Common myeloid progenitor, CD34-positive (primary cell): Measurements from ENCODE around the gene EFNA5.
"Not testable (repeated sequence)": the region's sequence is repeated elsewhere in the genome, so short reads cannot be mapped to it uniquely, and the experiment has no call there.

Experiments used
- CTCF ChIA-PET: fragments of 350-600 bp; sonication (Branson Sonifier 250); formaldehyde crosslinking; loops from one replicate; lab custom pipeline; 2021; ENCODE audit warnings: antibody characterized with exemption; lab: Charles Lee
- POLR2A ChIA-PET: fragments of 350-600 bp; sonication (Branson Sonifier 250); formaldehyde crosslinking; loops from one replicate; lab custom pipeline; 2021; ENCODE audit warnings: antibody characterized with exemption; lab: Charles Lee
- DNase-seq, 3 donors: peaks; one replicate each; pipeline versions ENCODE4 v3.0.0 to v3.0.0-alpha.2; 2013
- H3K27ac ChIP-seq, 2 experiments: 1 replicate in 1 of 2; 2 replicates in 1 of 2; pipeline ENCODE4 v1.7.0; 2013; ENCODE audit warnings: inconsistent platforms in 2 of 2, low read length in 2 of 2, mild to moderate bottlenecking in 2 of 2, low read depth in 1 of 2, moderate library complexity in 1 of 2; ENCODE audit not compliant: severe bottlenecking in 2 of 2, insufficient read depth in 1 of 2, poor library complexity in 1 of 2
- H3K27me3 ChIP-seq, 5 experiments: replicated peaks in 2 of 5; 1 replicate in 3 of 5; 2 replicates in 2 of 5; pipeline versions ENCODE4 v1.6.1 to v1.7.0; 2013; ENCODE audit warnings: low read length in 4 of 5, mild to moderate bottlenecking in 2 of 5, moderate library complexity in 2 of 5, inconsistent platforms in 1 of 5; ENCODE audit not compliant: insufficient read depth in 5 of 5, control insufficient read depth in 4 of 5
- H3K36me3 ChIP-seq, 4 experiments: 1 replicate in 2 of 4; 2 replicates in 2 of 4; pipeline versions ENCODE4 v1.6.1 to v1.7.0; 2013; ENCODE audit warnings: low read length in 3 of 4, control low read depth in 1 of 4, mild to moderate bottlenecking in 1 of 4; ENCODE audit not compliant: control insufficient read depth in 4 of 4, insufficient read depth in 4 of 4
- H3K4me1 ChIP-seq, 4 experiments: 1 replicate in 3 of 4; 2 replicates in 1 of 4; pipeline versions ENCODE4 v1.6.1 to v1.7.1; 2013; ENCODE audit warnings: low read length in 3 of 4, mild to moderate bottlenecking in 3 of 4, control low read depth in 1 of 4, inconsistent platforms in 1 of 4, moderate library complexity in 1 of 4; ENCODE audit not compliant: control insufficient read depth in 4 of 4, insufficient read depth in 4 of 4; ENCODE audit errors: control extremely low read depth in 1 of 4
- H3K4me3 ChIP-seq, 7 experiments: 1 replicate in 4 of 7; 2 replicates in 3 of 7; pipeline versions ENCODE4 v1.5.1 to v1.7.0; 2013; ENCODE audit warnings: mild to moderate bottlenecking in 7 of 7, low read length in 6 of 7, moderate library complexity in 6 of 7, inconsistent platforms in 2 of 7, low read depth in 2 of 7, control low read depth in 1 of 7; ENCODE audit not compliant: insufficient read depth in 4 of 7, control insufficient read depth in 1 of 7; ENCODE audit errors: extremely low read depth in 1 of 7
- H3K9me3 ChIP-seq, 5 experiments: 1 replicate in 4 of 5; 2 replicates in 1 of 5; pipeline versions ENCODE4 v1.6.1 to v1.7.1; 2013; ENCODE audit warnings: low read length in 4 of 5, mild to moderate bottlenecking in 2 of 5, inconsistent platforms in 1 of 5, low read depth in 1 of 5, moderate library complexity in 1 of 5; ENCODE audit not compliant: control insufficient read depth in 4 of 5, insufficient read depth in 2 of 5; ENCODE audit errors: control extremely low read depth in 1 of 5
- WGBS: methylation state at CpG from one replicate; pipeline ENCODE4 v1.1.5; 2013; ENCODE audit not compliant: insufficient coverage; 5-methylcytosine and 5-hydroxymethylcytosine counted together

EFNA5 gene

GRCh38 chr5:107352576-107352975 lies 318.2 kb downstream of the EFNA5 start:
- DNase-seq, result no peak
- 83% methylated on average over 1 of the region's 2 CpGs for WGBS
- Histone ChIP-seq H3K4me1 (no peaks in the 10 kb centered on the region), H3K9me3 (peaks cover 0 to 6% (median 0%) of the 10 kb centered on the region in 5 experiments), H3K27me3 (peaks cover 0 to 2% (median 0%) of the 10 kb centered on the region in 5 experiments), H3K36me3 (no peaks in the 10 kb centered on the region), H3K27ac (no peak overlapping the region), H3K4me3 (no peak overlapping the region)
- ChIA-PET CTCF (no interaction called here), POLR2A (no interaction called here)

DNA sequence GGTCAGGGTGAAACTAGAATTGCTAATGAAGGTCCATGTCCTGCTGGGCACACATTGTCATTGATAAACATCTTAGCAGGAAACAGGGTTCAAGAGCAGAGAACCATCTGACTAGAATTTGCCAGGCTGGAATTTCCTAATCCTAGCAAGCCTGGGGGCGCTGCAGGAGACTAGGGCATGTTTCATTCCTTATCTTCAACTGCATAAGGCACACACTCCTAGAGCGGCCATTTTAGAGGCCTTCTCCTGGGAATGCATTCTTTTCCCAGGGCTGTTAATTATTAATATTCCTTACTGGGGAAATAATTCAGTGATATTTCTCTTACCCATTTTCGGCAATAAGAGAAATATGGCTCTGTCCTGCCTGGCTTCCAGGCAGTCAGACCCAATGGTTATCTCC lies 324.2 kb downstream of the EFNA5 start:
- WGBS, result 100% methylated on average over 2 of the region's 3 CpGs
- H3K4me1 ChIP-seq, POLR2A ChIA-PET, DNase-seq, CTCF ChIA-PET, H3K4me3 ChIP-seq, H3K27me3 ChIP-seq, H3K36me3 ChIP-seq, H3K27ac ChIP-seq: not testable (repeated sequence)
- peaks cover 0 to 14% (median 0%) of the 10 kb centered on the region in 5 experiments for H3K9me3 ChIP-seq

DNA sequence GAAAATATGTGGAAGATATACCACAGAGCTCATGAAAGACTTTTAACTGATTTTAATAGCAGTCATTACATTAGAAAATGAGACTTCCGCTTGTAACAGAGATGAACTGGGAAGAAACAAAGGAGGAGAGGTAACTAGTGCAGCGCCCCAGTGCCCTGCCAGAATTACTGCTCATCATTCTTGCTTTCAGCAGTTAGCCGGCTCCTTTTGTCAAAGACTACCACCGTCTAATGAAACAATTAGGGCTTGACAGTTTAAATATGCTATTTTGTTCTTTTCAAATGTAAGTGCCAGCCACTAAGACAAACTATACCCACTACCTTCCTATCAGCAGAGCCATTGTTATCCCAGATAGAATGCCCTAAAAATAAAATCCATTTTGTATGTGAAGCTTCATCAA lies 328.4 kb downstream of the EFNA5 start:
- DNase-seq, result no peak
- 83% methylated on average over 2 of the region's 4 CpGs for WGBS
- POLR2A ChIA-PET, result no interaction called here
- H3K36me3 ChIP-seq, result no peaks in the 10 kb centered on the region
- H3K27me3 ChIP-seq, result no peaks in the 10 kb centered on the region
- H3K4me3 ChIP-seq, result no peak overlapping the region
- peaks cover 0 to 12% (median 0%) of the 10 kb centered on the region in 5 experiments for H3K9me3 ChIP-seq
- CTCF ChIA-PET, result no interaction called here
- H3K4me1 ChIP-seq, result no peaks in the 10 kb centered on the region
- no peak overlapping the region for H3K27ac ChIP-seq

DNA sequence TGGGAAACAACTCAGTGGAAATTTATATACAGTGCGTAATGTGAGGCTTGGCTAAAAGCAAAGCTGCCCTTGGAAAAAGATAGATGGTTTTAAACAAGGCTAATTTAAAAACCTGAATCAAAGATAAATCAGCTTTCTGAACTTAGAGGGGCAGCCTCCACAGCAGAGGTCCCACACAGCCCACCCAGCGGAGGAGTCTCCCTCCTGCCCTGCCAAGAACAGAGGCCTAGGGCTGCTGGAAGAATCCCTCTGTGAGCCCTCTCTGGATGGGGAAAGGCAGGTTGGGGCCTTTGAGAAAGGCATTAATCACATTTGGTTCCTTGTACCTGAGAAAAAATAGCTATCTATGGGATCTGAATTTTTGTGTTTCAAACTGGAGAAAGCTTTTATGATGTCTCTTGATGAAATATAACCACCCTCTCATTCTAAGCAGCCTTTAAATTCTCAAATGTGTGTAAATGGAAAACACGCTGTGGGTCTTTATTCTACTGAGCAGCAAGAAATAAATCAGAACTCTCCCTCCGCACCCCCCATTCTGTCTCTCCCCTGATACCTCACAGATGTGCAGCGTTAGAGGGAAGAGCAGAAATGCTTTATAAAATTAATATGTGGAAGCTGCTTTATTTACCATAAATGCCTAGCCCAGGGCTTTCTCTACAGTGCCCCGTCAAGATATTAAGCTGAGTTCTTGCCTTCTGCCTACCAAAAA lies 329.2 kb downstream of the EFNA5 start:
- H3K27ac ChIP-seq, result no peak overlapping the region
- POLR2A ChIA-PET, result no interaction called here
- CTCF ChIA-PET, result no interaction called here
- no peaks in the 10 kb centered on the region for H3K27me3 ChIP-seq
- 100% methylated on average over 2 of the region's 6 CpGs for WGBS
- H3K4me1 ChIP-seq, result no peaks in the 10 kb centered on the region
- no peak for DNase-seq
- no peak overlapping the region for H3K4me3 ChIP-seq
- H3K9me3 ChIP-seq, result peaks cover 0 to 10% (median 0%) of the 10 kb centered on the region in 5 experiments
- no peaks in the 10 kb centered on the region for H3K36me3 ChIP-seq

DNA sequence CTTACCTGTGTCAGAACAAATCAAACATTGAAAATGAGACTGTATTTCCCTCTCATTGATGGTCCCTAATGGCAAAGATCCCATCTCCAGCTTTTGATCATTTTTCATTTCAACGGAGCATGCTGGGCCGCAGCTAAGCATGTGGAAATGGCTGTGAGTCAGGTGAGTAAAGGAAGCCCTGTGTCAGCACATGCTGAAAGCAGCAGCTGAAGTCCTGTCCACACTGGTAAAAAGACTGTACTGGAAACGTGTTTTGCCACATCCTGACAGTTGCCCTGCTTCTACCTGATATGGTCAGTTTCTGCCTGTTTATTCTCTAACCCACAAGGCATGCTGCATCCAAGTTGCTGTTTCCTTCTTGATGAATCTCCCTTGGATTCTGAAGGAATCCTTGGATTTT lies 330.1 kb downstream of the EFNA5 start:
- no peak overlapping the region for H3K4me3 ChIP-seq
- ChIA-PET POLR2A (no interaction called here), CTCF (no interaction called here)
- no peak overlapping the region for H3K27ac ChIP-seq
- no peaks in the 10 kb centered on the region for H3K36me3 ChIP-seq
- WGBS, result 69% methylated on average over 2 of the region's 3 CpGs
- no peaks in the 10 kb centered on the region for H3K4me1 ChIP-seq
- DNase-seq, result no peak
- H3K27me3 ChIP-seq, result no peaks in the 10 kb centered on the region
- H3K9me3 ChIP-seq, result peaks cover 0 to 5% (median 0%) of the 10 kb centered on the region in 5 experiments

- Histone ChIP-seq H3K4me3 (no peak overlapping the region), H3K27ac (no peak overlapping the region)
Measured at GRCh38 chr5:107338335-107338734, 332.4 kb downstream of the EFNA5 start.

GRCh38 chr5:107337281-107337680 lies 333.5 kb downstream of the EFNA5 start:
- no peaks in the 10 kb centered on the region for H3K36me3 ChIP-seq
- DNase-seq, result no peak
- H3K9me3 ChIP-seq, result no peaks in the 10 kb centered on the region
- no peak overlapping the region for H3K4me3 ChIP-seq
- POLR2A ChIA-PET, result no interaction called here
- WGBS, result no CpG with 5 or more reads among the region's 1 CpG
- CTCF ChIA-PET, result no interaction called here
- no peak overlapping the region for H3K27ac ChIP-seq
- no peaks in the 10 kb centered on the region for H3K27me3 ChIP-seq
- H3K4me1 ChIP-seq, result no peaks in the 10 kb centered on the region

More at GRCh38 chr5:107338335-107338734, 332.4 kb downstream of the EFNA5 start:
- no peak for DNase-seq
- Histone ChIP-seq H3K27me3 (no peaks in the 10 kb centered on the region), H3K36me3 (no peaks in the 10 kb centered on the region), H3K4me1 (no peaks in the 10 kb centered on the region), H3K9me3 (no peaks in the 10 kb centered on the region)
- CTCF ChIA-PET, result no interaction called here
- WGBS, result 100% methylated on average over 2 of the region's 2 CpGs
- POLR2A ChIA-PET, result no interaction called here
